Lung (tissue), 12 donors: ENCODE measurements around the gene MAML3. TPM values are rescaled to one million over a fixed set of nuclear protein-coding genes. Genes with fewer than 3 reads are reported as not detected.

Experiments used
- ATAC-seq: fragments of 200-7000 bp; cut with Tn5 transposase; one replicate; pipeline ENCODE4 v1.9.1; 2020; ENCODE audit warnings: moderate number of reproducible peaks; ENCODE audit not compliant: insufficient read depth, low FRiP score
- DNase-seq, 3 donors: peaks; one replicate each; pipeline ENCODE4 v3.0.0-alpha.2; 2013 to 2017
- H3K27ac ChIP-seq, 2 donors: one replicate each; pipeline ENCODE4 v1.5.1; 2013; ENCODE audit warnings: mild to moderate bottlenecking in 2 of 2, moderate library complexity in 2 of 2, control low read depth in 1 of 2, inconsistent platforms in 1 of 2, low read depth in 1 of 2, low read length in 1 of 2
- H3K27me3 ChIP-seq, 3 donors: one replicate each; pipeline ENCODE4 v1.5.1; 2013; ENCODE audit warnings: low read length in 2 of 3; ENCODE audit not compliant: control insufficient read depth in 3 of 3, insufficient read depth in 3 of 3
- H3K36me3 ChIP-seq, 4 donors: one replicate each; pipeline ENCODE4 v1.5.1; 2013; ENCODE audit warnings: low read length in 4 of 4, mild to moderate bottlenecking in 1 of 4, moderate library complexity in 1 of 4; ENCODE audit not compliant: control insufficient read depth in 4 of 4, insufficient read depth in 4 of 4
- H3K4me1 ChIP-seq, 5 donors: one replicate each; pipeline ENCODE4 v1.5.1; 2013; ENCODE audit warnings: low read length in 5 of 5, mild to moderate bottlenecking in 2 of 5, moderate library complexity in 1 of 5; ENCODE audit not compliant: control insufficient read depth in 5 of 5, insufficient read depth in 5 of 5
- H3K4me3 ChIP-seq: one replicate; pipeline ENCODE4 v1.5.1; 2013; ENCODE audit warnings: mild to moderate bottlenecking, control low read depth, moderate library complexity
- H3K9ac ChIP-seq, 2 donors: one replicate each; pipeline ENCODE4 v1.5.1; 2013; ENCODE audit warnings: low read length in 2 of 2, control low read depth in 1 of 2; ENCODE audit not compliant: insufficient read depth in 1 of 2
- H3K9me3 ChIP-seq, 4 donors: one replicate each; pipeline ENCODE4 v1.5.1; 2013; ENCODE audit warnings: low read length in 3 of 4, mild to moderate bottlenecking in 1 of 4, moderate library complexity in 1 of 4; ENCODE audit not compliant: control insufficient read depth in 4 of 4, insufficient read depth in 3 of 4
- WGBS, 2 donors: extraction: QIAGEN DNeasy Blood & Tissue Kit; methylation state at CpG; one replicate each; pipeline ENCODE4 v1.1.7; 2013; 5-methylcytosine and 5-hydroxymethylcytosine counted together
- polyA plus RNA-seq, 2 donors: library from polyadenylated mRNA; stranded (reverse); fragments of 200-250 nt; gene quantifications; one replicate each; pipeline ENCODE4 v1.2.1, GENCODE V29; 2013
- total RNA-seq, 2 donors: library from RNA; depleted of rRNA in 1 of 2; stranded (reverse); fragments of >200 nt in 1 of 2; gene quantifications; one replicate each; pipeline ENCODE4 v1.2.1, GENCODE V29; 2014 to 2021
- TF ChIP-seq, protein P1 (sequence below): IDR thresholded peaks from 2 replicates; pipeline ENCODE4 v1.5.1; 2012; ENCODE audit warnings: mild to moderate bottlenecking; ENCODE audit errors: control extremely low read depth, extremely low read depth
- donor health status: control.
- donor health status: control.
- donor health status: Bipolar disorder and iron deficiency.
- donor health status: healthy.
- donor health status: DM: yes; HTN: yes; CAD: no.

The MAML3 gene
- total and polyA plus RNA-seq, 4 donors = 3.0 to 16.4 (median 8.5) TPM

DNA sequence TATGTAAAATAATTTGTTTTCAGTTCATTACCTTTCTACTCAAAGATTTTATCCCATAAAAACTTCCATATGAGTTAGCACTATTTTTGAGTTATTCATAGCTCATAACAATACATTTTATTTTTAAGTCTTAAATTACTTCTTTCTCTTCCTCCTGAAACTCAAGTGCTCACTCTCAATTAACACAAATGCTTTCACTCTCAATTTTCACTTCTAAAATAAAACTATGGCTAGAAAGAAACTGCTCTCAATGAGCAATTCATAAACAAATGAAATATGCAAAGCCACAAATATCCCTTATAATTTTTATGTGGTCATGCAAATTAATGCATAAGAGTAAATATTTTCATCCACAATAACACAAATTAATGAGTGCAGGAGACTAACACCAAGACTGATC lies 38.8 kb downstream of the MAML3 start:
- Histone ChIP-seq H3K36me3 (no peaks in the 10 kb centered on the region), H3K4me3 (no peak overlapping the region), H3K9me3 (no peaks in the 10 kb centered on the region), H3K27ac (no peak overlapping the region), H3K27me3 (no peaks in the 10 kb centered on the region), H3K4me1 (no peaks in the 10 kb centered on the region), H3K9ac (no peak overlapping the region)
- TF ChIP-seq, protein P1, sequence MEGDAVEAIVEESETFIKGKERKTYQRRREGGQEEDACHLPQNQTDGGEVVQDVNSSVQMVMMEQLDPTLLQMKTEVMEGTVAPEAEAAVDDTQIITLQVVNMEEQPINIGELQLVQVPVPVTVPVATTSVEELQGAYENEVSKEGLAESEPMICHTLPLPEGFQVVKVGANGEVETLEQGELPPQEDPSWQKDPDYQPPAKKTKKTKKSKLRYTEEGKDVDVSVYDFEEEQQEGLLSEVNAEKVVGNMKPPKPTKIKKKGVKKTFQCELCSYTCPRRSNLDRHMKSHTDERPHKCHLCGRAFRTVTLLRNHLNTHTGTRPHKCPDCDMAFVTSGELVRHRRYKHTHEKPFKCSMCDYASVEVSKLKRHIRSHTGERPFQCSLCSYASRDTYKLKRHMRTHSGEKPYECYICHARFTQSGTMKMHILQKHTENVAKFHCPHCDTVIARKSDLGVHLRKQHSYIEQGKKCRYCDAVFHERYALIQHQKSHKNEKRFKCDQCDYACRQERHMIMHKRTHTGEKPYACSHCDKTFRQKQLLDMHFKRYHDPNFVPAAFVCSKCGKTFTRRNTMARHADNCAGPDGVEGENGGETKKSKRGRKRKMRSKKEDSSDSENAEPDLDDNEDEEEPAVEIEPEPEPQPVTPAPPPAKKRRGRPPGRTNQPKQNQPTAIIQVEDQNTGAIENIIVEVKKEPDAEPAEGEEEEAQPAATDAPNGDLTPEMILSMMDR = no peak
- ATAC-seq (no peak), DNase-seq (no peak)

GRCh38 chr4:140113653-140114052 lies 40.3 kb downstream of the MAML3 start:
- no peaks in the 10 kb centered on the region for H3K4me1 ChIP-seq
- no peaks in the 10 kb centered on the region for H3K9me3 ChIP-seq
- DNase-seq (no peak), ATAC-seq (no peak)
- no peaks in the 10 kb centered on the region for H3K36me3 ChIP-seq
- no peak overlapping the region for H3K27ac ChIP-seq
- H3K9ac ChIP-seq = no peak overlapping the region
- TF ChIP-seq, protein P1 = no peak
- WGBS, 2 donors = 85 to 89% methylated on average over 2 of the region's 2 CpGs
- no peaks in the 10 kb centered on the region for H3K27me3 ChIP-seq
- no peak overlapping the region for H3K4me3 ChIP-seq

GRCh38 chr4:140112576-140112975 lies 41.4 kb downstream of the MAML3 start:
- Histone ChIP-seq H3K9ac (no peak overlapping the region), H3K4me1 (no peaks in the 10 kb centered on the region), H3K27me3 (no peaks in the 10 kb centered on the region), H3K4me3 (no peak overlapping the region), H3K27ac (no peak overlapping the region), H3K36me3 (no peaks in the 10 kb centered on the region), H3K9me3 (no peaks in the 10 kb centered on the region)
- WGBS, 2 donors = 87 to 94% methylated on average over 2 of the region's 2 CpGs
- TF ChIP-seq, protein P1 = no peak
- ATAC-seq = no peak
- DNase-seq = no peak

DNA sequence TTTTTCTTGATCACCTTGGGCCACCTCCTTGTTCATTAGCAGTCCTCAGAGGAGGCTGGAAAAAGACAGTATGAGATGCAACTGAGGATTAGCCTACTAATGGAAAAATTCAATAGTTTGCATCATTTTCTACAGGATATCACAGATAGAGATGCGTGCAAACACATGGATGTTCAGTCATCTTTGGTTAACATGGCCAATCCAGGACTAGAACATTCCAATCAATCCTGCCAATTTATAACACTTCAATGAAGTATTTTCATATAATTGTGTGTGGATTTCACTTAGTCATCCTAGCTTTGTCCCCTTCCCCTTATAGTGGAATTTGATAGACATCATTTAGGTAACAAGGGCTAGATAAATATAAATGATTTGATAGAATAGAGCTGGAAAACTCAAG lies 42.7 kb downstream of the MAML3 start:
- WGBS, 2 donors = 89 to 97% methylated on average over 1 of the region's 1 CpG
- Histone ChIP-seq H3K4me1 (no peaks in the 10 kb centered on the region), H3K36me3 (no peaks in the 10 kb centered on the region), H3K27ac (no peak overlapping the region), H3K9me3 (no peaks in the 10 kb centered on the region), H3K9ac (no peak overlapping the region), H3K4me3 (no peak overlapping the region), H3K27me3 (no peaks in the 10 kb centered on the region)
- TF ChIP-seq, protein P1 = no peak
- no peak for ATAC-seq
- DNase-seq = no peak
